ENCODE data around the gene ASMT. TPM values are rescaled to one million over a fixed set of nuclear protein-coding genes. Genes with fewer than 3 reads are reported as not detected.
"Not testable (repeated sequence)": the region's sequence is repeated elsewhere in the genome, so short reads cannot be mapped to it uniquely, and the experiment has no call there.

Gene ASMT
- polyA plus RNA-seq (ENCODE audit: low read depth in 6 of 6) = not detected

- ATAC-seq (ENCODE audit: low read depth in 2 of 2) (no peak), DNase-seq (no peak)
- Mint-ChIP-seq H3K27ac (peak within 1 kb of the TSS in 1 of 6 donors; percentile 78), H3K4me1 (peaks cover 2 to 14% (median 13%) of the 10 kb centered on the region in 3 donors), H3K36me3 (no peaks in the 10 kb centered on the region), H3K27me3 (peaks cover 0 to 4% (median 0%) of the 10 kb centered on the region in 3 donors), H3K4me3 (no peak within 1 kb of the TSS), H3K9me3 (no peaks in the 10 kb centered on the region)
These were observed at the start of gene ASMT for GRCh38 chrX:1614927-1615326. Gene ASMT, plus strand, starts transcription at chrX:1615059. Its CDS starts 141 bp downstream, at chrX:1615200.

GRCh38 chrX:1574181-1574580 is 40.7 kb upstream of the ASMT start:
- DNase-seq; H3K27ac Mint-ChIP-seq; H3K9me3 Mint-ChIP-seq; H3K4me3 Mint-ChIP-seq; ATAC-seq (ENCODE audit: low read depth in 2 of 2); H3K36me3 Mint-ChIP-seq; H3K27me3 Mint-ChIP-seq: not testable (repeated sequence)
- H3K4me1 Mint-ChIP-seq = peaks cover 12 to 21% (median 18%) of the 10 kb centered on the region in 3 donors

GRCh38 chrX:1576201-1576992 is 38.5 kb upstream of the ASMT start:
- DNase-seq = no peak

GRCh38 chrX:1577845-1578244 is 37.0 kb upstream of the ASMT start:
- no peak for ATAC-seq (ENCODE audit: low read depth in 2 of 2)
- Mint-ChIP-seq H3K27ac (no peak overlapping the region), H3K36me3 (no peaks in the 10 kb centered on the region), H3K4me3 (no peak overlapping the region), H3K27me3 (no peaks in the 10 kb centered on the region), H3K9me3 (no peaks in the 10 kb centered on the region), H3K4me1 (peaks cover under 1 to 6% (median 2%) of the 10 kb centered on the region in 3 donors)
- no peak for DNase-seq

More at GRCh38 chrX:1576201-1576992, 38.5 kb upstream of the ASMT start:
- H3K4me3 Mint-ChIP-seq = no peak overlapping the region
- peaks cover 0 to 3% (median 0%) of the 10 kb centered on the region in 3 donors for H3K4me1 Mint-ChIP-seq
- H3K27me3 Mint-ChIP-seq = no peaks in the 10 kb centered on the region
- no peaks in the 10 kb centered on the region for H3K36me3 Mint-ChIP-seq
- H3K9me3 Mint-ChIP-seq = no peaks in the 10 kb centered on the region
- ATAC-seq (ENCODE audit: low read depth in 2 of 2) = peak; percentile 50 to 61
- H3K27ac Mint-ChIP-seq = no peak overlapping the region

- H3K4me3 Mint-ChIP-seq = no peak overlapping the region
- no peaks in the 10 kb centered on the region for H3K27me3 Mint-ChIP-seq
- ATAC-seq (ENCODE audit: low read depth in 2 of 2) (no peak), DNase-seq (no peak)
- H3K36me3 Mint-ChIP-seq = no peaks in the 10 kb centered on the region
- peak overlapping the region in 2 of 6 donors; percentile 14 to 60 for H3K27ac Mint-ChIP-seq
- peaks cover 8 to 14% (median 8%) of the 10 kb centered on the region in 3 donors for H3K4me1 Mint-ChIP-seq
- H3K9me3 Mint-ChIP-seq = no peaks in the 10 kb centered on the region
These were observed 36.2 kb upstream of the ASMT start for GRCh38 chrX:1578511-1579173.

GRCh38 chrX:1581132-1581531 is 33.7 kb upstream of the ASMT start:
- Mint-ChIP-seq H3K4me3 (no peak overlapping the region), H3K9me3 (no peaks in the 10 kb centered on the region), H3K4me1 (peaks cover 8 to 14% (median 11%) of the 10 kb centered on the region in 3 donors), H3K27me3 (no peaks in the 10 kb centered on the region), H3K36me3 (no peaks in the 10 kb centered on the region), H3K27ac (no peak overlapping the region)
- peak; percentile 65 to 83 for ATAC-seq (ENCODE audit: low read depth in 2 of 2)
- peak; percentile 59 for DNase-seq

- Mint-ChIP-seq H3K4me1 (peaks cover 15 to 24% (median 20%) of the 10 kb centered on the region in 3 donors), H3K4me3 (peak overlapping the region in 1 of 8 donors; percentile 43), H3K27me3 (no peaks in the 10 kb centered on the region), H3K27ac (peak overlapping the region in 3 of 6 donors; percentile 8 to 88 (median 61)), H3K9me3 (no peaks in the 10 kb centered on the region), H3K36me3 (no peaks in the 10 kb centered on the region)
- no peak for DNase-seq
- no peak for ATAC-seq (ENCODE audit: low read depth in 2 of 2)
These were observed 32.0 kb upstream of the ASMT start for GRCh38 chrX:1582686-1583437.

GRCh38 chrX:1584237-1585011 is 30.4 kb upstream of the ASMT start:
- Mint-ChIP-seq H3K27ac (no peak overlapping the region), H3K36me3 (no peaks in the 10 kb centered on the region), H3K4me1 (peaks cover 16 to 28% (median 20%) of the 10 kb centered on the region in 3 donors), H3K9me3 (no peaks in the 10 kb centered on the region), H3K4me3 (no peak overlapping the region), H3K27me3 (no peaks in the 10 kb centered on the region)
- DNase-seq (no peak), ATAC-seq (ENCODE audit: low read depth in 2 of 2) (no peak)

GRCh38 chrX:1587161-1587560 is 27.7 kb upstream of the ASMT start:
- Mint-ChIP-seq H3K4me1 (peaks cover 24 to 31% (median 24%) of the 10 kb centered on the region in 3 donors), H3K36me3 (no peaks in the 10 kb centered on the region), H3K27ac (peak overlapping the region in 3 of 6 donors; percentile 45 to 54 (median 49)), H3K4me3 (peak overlapping the region in 7 of 8 donors; percentile 30 to 70 (median 55)), H3K27me3 (no peaks in the 10 kb centered on the region), H3K9me3 (no peaks in the 10 kb centered on the region)
- ATAC-seq (ENCODE audit: low read depth in 2 of 2) (no peak), DNase-seq (no peak)

- DNase-seq (no peak), ATAC-seq (ENCODE audit: low read depth in 2 of 2) (no peak)
- Mint-ChIP-seq H3K27ac (peak overlapping the region; percentile 30 to 95 (median 86)), H3K9me3 (no peaks in the 10 kb centered on the region), H3K27me3 (no peaks in the 10 kb centered on the region), H3K36me3 (no peaks in the 10 kb centered on the region), H3K4me3 (peak overlapping the region in 6 of 8 donors; percentile 2 to 65 (median 43)), H3K4me1 (peaks cover 22 to 39% (median 28%) of the 10 kb centered on the region in 3 donors)
These were observed 25.3 kb upstream of the ASMT start for GRCh38 chrX:1589356-1590130.

GRCh38 chrX:1591102-1591862 is 23.6 kb upstream of the ASMT start, which contains the start of gene AKAP17A:
Gene AKAP17A, plus strand, starts transcription at chrX:1591604. Its CDS starts 1,859 bp downstream, at chrX:1593463.
- ATAC-seq (ENCODE audit: low read depth in 2 of 2) (peak; percentile 89 to 92), DNase-seq (peak; percentile 99)
- H3K36me3 Mint-ChIP-seq = peaks cover 0 to 7% of the 10 kb centered on the region in 2 donors
- peak within 1 kb of the TSS; percentile 89 to 99 (median 94) for H3K4me3 Mint-ChIP-seq
- H3K4me1 Mint-ChIP-seq = peaks cover 29 to 47% (median 36%) of the 10 kb centered on the region in 3 donors
- H3K27ac Mint-ChIP-seq = peak within 1 kb of the TSS; percentile 92 to 98 (median 96)
- H3K9me3 Mint-ChIP-seq = no peaks in the 10 kb centered on the region
- no peaks in the 10 kb centered on the region for H3K27me3 Mint-ChIP-seq
